ACC112 (cell line): ENCODE results near the gene DDX59.

Experiments used
- H2AFZ ChIP-seq: fragments of 200-600 bp; sonication (generic); one replicate; pipeline ENCODE4 v1.6.0; 2017; ENCODE audit warnings: antibody characterized with exemption, low read length; ENCODE audit not compliant: unreplicated experiment
- H3K27ac ChIP-seq: fragments of 200-600 bp; sonication (generic); 2 replicates; pipeline ENCODE4 v1.5.1; 2014; ENCODE audit warnings: low read depth, mild to moderate bottlenecking, antibody characterized with exemption, low read length, moderate library complexity
- H3K27me3 ChIP-seq: fragments of 200-600 bp; sonication (generic); 2 replicates; pipeline ENCODE4 v1.6.1; 2014; ENCODE audit warnings: mild to moderate bottlenecking, antibody characterized with exemption, low read length, moderate library complexity, mixed read lengths; ENCODE audit not compliant: insufficient read depth
- H3K36me3 ChIP-seq: fragments of 200-600 bp; sonication (generic); 2 replicates; pipeline ENCODE4 v1.6.1; 2016; ENCODE audit warnings: mild to moderate bottlenecking, antibody characterized with exemption, low read length, moderate library complexity, mixed read lengths; ENCODE audit not compliant: insufficient read depth
- H3K4me1 ChIP-seq: fragments of 200-600 bp; sonication (generic); one replicate; pipeline ENCODE4 v1.6.1; 2016; ENCODE audit warnings: low read length, mixed read lengths; ENCODE audit not compliant: insufficient read depth, unreplicated experiment, control insufficient read depth
- H3K4me3 ChIP-seq: fragments of 200-600 bp; sonication (generic); 2 replicates; pipeline ENCODE4 v1.5.1; 2014; ENCODE audit warnings: mild to moderate bottlenecking, low read depth, low read length
- H3K79me2 ChIP-seq: fragments of 200-600 bp; sonication (generic); one replicate; pipeline ENCODE4 v1.6.0; 2016; ENCODE audit warnings: low read length; ENCODE audit not compliant: control insufficient read depth, unreplicated experiment, insufficient read depth

Gene DDX59

DNA sequence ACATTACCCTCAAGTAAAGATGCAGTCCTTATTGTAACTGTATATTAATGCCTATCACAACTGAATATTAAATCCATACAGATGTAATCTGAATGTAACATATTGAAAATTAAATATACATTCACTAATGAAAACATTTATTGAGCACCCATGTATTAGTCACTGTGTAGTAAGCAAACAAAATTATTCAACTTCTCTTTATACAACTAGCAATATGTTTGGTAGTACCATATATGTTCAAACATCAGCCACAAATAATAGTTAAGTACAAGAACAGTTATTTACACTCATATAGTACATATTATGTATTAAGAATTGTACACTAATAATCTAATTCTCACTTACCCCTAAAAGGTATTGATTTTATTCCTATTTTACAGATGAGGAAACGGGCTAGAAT, 67.1 kb downstream of the DDX59 start:
- H3K36me3 ChIP-seq, result peaks cover 18% of the 10 kb centered on the region
- H3K27ac ChIP-seq, result no peak overlapping the region
- H3K27me3 ChIP-seq, result no peaks in the 10 kb centered on the region
- no peaks in the 10 kb centered on the region for H3K79me2 ChIP-seq
- no peaks in the 10 kb centered on the region for H3K4me1 ChIP-seq
- H3K4me3 ChIP-seq, result no peak overlapping the region
- no peak overlapping the region for H2AFZ ChIP-seq
